Loucy (cell line): ENCODE data around the gene GCLM.
"Not testable (repeated sequence)": the region's sequence is repeated elsewhere in the genome, so short reads cannot be mapped to it uniquely, and the experiment has no call there.

ENCODE experiments used
- H2AFZ ChIP-seq: fragments of 200-600 bp; sonication (generic); 2 replicates; pipeline ENCODE4 v1.6.0; 2016; ENCODE audit warnings: antibody characterized with exemption, mild to moderate bottlenecking, low read length, moderate library complexity
- H3F3A ChIP-seq: fragments of 200-600 bp; 2 replicates; pipeline ENCODE4 v1.6.0; 2016; ENCODE audit warnings: antibody characterized with exemption, low read depth, mild to moderate bottlenecking
- H3K27me3 ChIP-seq: fragments of 200-600 bp; sonication (generic); 2 replicates; pipeline ENCODE4 v1.6.1; 2014; ENCODE audit warnings: low read length, mild to moderate bottlenecking; ENCODE audit not compliant: insufficient read depth, poor library complexity, severe bottlenecking
- H3K36me3 ChIP-seq: fragments of 200-600 bp; sonication (generic); 2 replicates; pipeline ENCODE4 v1.6.1; 2016; ENCODE audit warnings: low read length; ENCODE audit not compliant: insufficient read depth
- H3K4me1 ChIP-seq: fragments of 200-600 bp; sonication (generic); 2 replicates; pipeline ENCODE4 v1.5.1; 2014; ENCODE audit warnings: low read length, mild to moderate bottlenecking; ENCODE audit not compliant: insufficient read depth, poor library complexity, severe bottlenecking
- H3K4me2 ChIP-seq: fragments of 200-600 bp; sonication (generic); 2 replicates; pipeline ENCODE4 v1.6.0; 2014; ENCODE audit warnings: antibody characterized with exemption, low read length, low read depth, mild to moderate bottlenecking; ENCODE audit not compliant: poor library complexity, severe bottlenecking
- H3K4me3 ChIP-seq: fragments of 200-600 bp; sonication (generic); 2 replicates; pipeline ENCODE4 v1.5.1; 2014; ENCODE audit warnings: low read length, mild to moderate bottlenecking, mixed read lengths; ENCODE audit not compliant: poor library complexity, severe bottlenecking
- H3K79me2 ChIP-seq: fragments of 200-600 bp; sonication (generic); 2 replicates; pipeline ENCODE4 v1.6.1; 2014; ENCODE audit warnings: low read length; ENCODE audit not compliant: insufficient read depth
- H3K9ac ChIP-seq: fragments of 200-600 bp; sonication (generic); 2 replicates; pipeline ENCODE4 v1.6.0; 2014; ENCODE audit warnings: mild to moderate bottlenecking, low read depth, low read length, moderate library complexity; ENCODE audit not compliant: poor library complexity, severe bottlenecking
- H3K9me2 ChIP-seq: fragments of 200-600 bp; sonication (generic); replicated peaks from 2 replicates; pipeline ENCODE4 v1.6.1; 2016; ENCODE audit warnings: low read depth, low read length, mixed read lengths
- H3K9me3 ChIP-seq: fragments of 200-600 bp; sonication (generic); 2 replicates; pipeline ENCODE4 v1.6.1; 2014; ENCODE audit warnings: mild to moderate bottlenecking, antibody characterized with exemption, low read length, low read depth; ENCODE audit not compliant: insufficient read depth
- H4K20me1 ChIP-seq: fragments of 200-600 bp; sonication (generic); 2 replicates; pipeline ENCODE4 v1.6.0; 2014; ENCODE audit warnings: antibody characterized with exemption, low read length, mild to moderate bottlenecking; ENCODE audit not compliant: insufficient read depth, poor library complexity, severe bottlenecking
- EZH2phosphoT487 ChIP-seq: fragments of 200-600 bp; IDR thresholded peaks from 2 replicates; pipeline ENCODE4 v1.6.1; 2018; ENCODE audit warnings: antibody characterized with exemption, mild to moderate bottlenecking, moderate library complexity, borderline replicate concordance
- TF ChIP-seq, protein P1 (sequence below): fragments of 200-600 bp; sonication (generic); conservative IDR thresholded peaks from 2 replicates; pipeline ENCODE4 v1.5.1; 2014; ENCODE audit warnings: mild to moderate bottlenecking, antibody characterized with exemption, low read length

The GCLM gene

DNA sequence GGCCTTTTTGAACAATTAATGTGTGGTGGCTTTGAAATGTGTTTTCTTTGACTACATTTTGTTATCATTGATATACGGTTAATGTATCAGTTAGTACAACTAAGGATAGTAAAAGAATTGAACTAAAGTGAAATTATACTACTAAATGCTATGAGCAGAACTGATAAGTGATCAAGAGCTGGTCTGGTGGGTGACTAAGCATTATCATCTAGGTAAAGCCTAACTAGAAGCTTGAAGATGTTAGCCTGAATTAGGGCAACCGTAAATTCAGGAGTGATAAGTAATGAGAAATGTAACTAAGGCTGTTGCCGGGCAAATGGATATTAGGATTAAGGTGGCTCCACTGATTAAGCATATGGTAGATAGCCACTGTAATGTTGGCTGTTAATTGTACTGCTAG, 16.0 kb upstream of the GCLM start:
- Histone ChIP-seq H3K4me1 (no peaks in the 10 kb centered on the region), H3F3A (no peaks in the 10 kb centered on the region), H3K9ac (no peak overlapping the region), H3K9me2 (no peaks in the 10 kb centered on the region), H3K9me3 (no peaks in the 10 kb centered on the region), H3K4me2 (no peak overlapping the region), H3K27me3 (no peaks in the 10 kb centered on the region), H3K36me3 (no peaks in the 10 kb centered on the region), H3K79me2 (no peaks in the 10 kb centered on the region), H3K4me3 (no peak overlapping the region), H4K20me1 (no peaks in the 10 kb centered on the region), H2AFZ (no peak overlapping the region)
- TF ChIP-seq, protein P1, sequence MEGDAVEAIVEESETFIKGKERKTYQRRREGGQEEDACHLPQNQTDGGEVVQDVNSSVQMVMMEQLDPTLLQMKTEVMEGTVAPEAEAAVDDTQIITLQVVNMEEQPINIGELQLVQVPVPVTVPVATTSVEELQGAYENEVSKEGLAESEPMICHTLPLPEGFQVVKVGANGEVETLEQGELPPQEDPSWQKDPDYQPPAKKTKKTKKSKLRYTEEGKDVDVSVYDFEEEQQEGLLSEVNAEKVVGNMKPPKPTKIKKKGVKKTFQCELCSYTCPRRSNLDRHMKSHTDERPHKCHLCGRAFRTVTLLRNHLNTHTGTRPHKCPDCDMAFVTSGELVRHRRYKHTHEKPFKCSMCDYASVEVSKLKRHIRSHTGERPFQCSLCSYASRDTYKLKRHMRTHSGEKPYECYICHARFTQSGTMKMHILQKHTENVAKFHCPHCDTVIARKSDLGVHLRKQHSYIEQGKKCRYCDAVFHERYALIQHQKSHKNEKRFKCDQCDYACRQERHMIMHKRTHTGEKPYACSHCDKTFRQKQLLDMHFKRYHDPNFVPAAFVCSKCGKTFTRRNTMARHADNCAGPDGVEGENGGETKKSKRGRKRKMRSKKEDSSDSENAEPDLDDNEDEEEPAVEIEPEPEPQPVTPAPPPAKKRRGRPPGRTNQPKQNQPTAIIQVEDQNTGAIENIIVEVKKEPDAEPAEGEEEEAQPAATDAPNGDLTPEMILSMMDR, result no peak
- TF ChIP-seq EZH2phosphoT487, result no peak

DNA sequence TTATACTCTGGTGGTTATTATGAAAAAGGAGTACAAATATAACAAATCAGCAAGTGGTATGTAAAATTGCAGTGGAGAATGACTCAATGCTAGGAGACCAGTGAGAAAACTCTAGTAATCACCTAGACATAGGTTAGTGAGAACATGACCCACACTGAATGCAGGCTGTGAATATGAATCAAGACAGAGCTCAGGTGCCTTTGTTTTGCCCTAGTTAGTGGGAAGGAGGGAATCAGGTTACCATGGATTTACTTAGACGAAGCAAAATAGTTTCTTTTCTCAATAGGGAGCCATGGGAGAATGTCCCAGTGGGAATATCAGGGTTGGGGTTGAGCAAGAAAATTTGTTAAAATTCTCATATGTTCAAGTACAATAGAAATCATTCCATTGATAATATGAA, 10.6 kb upstream of the GCLM start:
- H3K4me2 ChIP-seq, result no peak overlapping the region
- no peaks in the 10 kb centered on the region for H3K9me3 ChIP-seq
- no peak for TF ChIP-seq EZH2phosphoT487
- TF ChIP-seq, protein P1, result no peak

DNA sequence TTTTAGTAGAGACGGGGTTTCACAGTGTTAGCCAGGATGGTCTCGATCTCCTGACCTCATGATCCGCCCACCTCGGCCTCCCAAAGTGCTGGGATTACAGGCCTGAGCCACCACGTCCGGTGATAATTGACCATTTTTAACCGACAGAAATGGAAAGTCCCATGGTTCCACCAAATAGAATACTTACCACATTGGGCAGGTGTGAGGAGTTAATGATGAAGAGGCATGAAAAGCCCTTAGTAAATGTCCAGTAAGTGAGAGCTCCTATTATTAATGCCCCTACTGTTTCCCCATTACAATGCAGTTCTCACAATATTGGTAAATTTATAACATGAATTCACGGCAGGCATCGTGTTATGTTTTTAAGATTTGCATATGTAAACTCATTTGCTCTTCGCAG, 8.1 kb upstream of the GCLM start:
- no peaks in the 10 kb centered on the region for H4K20me1 ChIP-seq
- no peaks in the 10 kb centered on the region for H3K79me2 ChIP-seq
- no peak overlapping the region for H3K4me2 ChIP-seq
- no peaks in the 10 kb centered on the region for H3K9me2 ChIP-seq
- TF ChIP-seq, protein P1, result no peak
- no peak for TF ChIP-seq EZH2phosphoT487
- no peak overlapping the region for H3K4me3 ChIP-seq
- H2AFZ ChIP-seq, result no peak overlapping the region
- H3K4me1 ChIP-seq, result no peaks in the 10 kb centered on the region
- H3K9ac ChIP-seq, result no peak overlapping the region
- H3K9me3 ChIP-seq, result no peaks in the 10 kb centered on the region
- no peaks in the 10 kb centered on the region for H3K36me3 ChIP-seq
- H3F3A ChIP-seq, result no peaks in the 10 kb centered on the region
- no peaks in the 10 kb centered on the region for H3K27me3 ChIP-seq

More for the DNA sequence above, 10.6 kb upstream of the GCLM start:
- Histone ChIP-seq H4K20me1 (no peaks in the 10 kb centered on the region), H3K27me3 (no peaks in the 10 kb centered on the region), H2AFZ (no peak overlapping the region), H3K4me1 (no peaks in the 10 kb centered on the region), H3K36me3 (no peaks in the 10 kb centered on the region), H3K79me2 (no peaks in the 10 kb centered on the region), H3K9ac (no peak overlapping the region), H3F3A (no peaks in the 10 kb centered on the region), H3K4me3 (no peak overlapping the region), H3K9me2 (no peaks in the 10 kb centered on the region)

DNA sequence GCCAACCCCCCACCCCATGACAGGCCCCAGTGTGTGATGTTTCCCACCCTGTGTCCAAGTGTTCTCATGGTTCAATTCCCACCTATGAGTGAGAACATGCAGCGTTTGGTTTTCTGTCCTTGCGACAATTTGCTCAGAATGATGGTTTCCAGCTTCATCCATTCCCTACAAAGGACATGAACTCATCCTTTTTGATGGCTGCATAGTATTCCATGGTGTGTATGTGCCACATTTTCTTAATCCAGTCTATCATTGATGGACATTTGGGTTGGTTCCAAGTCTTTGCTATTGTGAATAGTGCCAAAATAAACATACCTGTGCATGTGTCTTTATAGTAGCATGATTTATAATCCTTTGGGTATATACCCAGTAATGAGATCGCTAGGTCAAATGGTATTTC, 1.6 kb upstream of the GCLM start:
- not testable (repeated sequence) for H3F3A ChIP-seq, H3K9ac ChIP-seq, H3K9me2 ChIP-seq, H3K4me2 ChIP-seq, H3K4me3 ChIP-seq, H3K36me3 ChIP-seq, H3K9me3 ChIP-seq, H3K27me3 ChIP-seq, H2AFZ ChIP-seq
- Histone ChIP-seq H4K20me1 (peaks cover 15% of the 10 kb centered on the region), H3K79me2 (peaks cover 31% of the 10 kb centered on the region), H3K4me1 (peaks cover 36% of the 10 kb centered on the region)
